HepG2 (cell line): ENCODE results near the gene SLC45A3. TPM values are rescaled to one million over a fixed set of nuclear protein-coding genes. Genes with fewer than 3 reads are reported as not detected.

ENCODE experiments used
- BATF2 ChIP-seq: sonication (generic); formaldehyde crosslinking; IDR thresholded peaks from 2 replicates; pipeline ENCODE4 v1.8.0; 2022; ENCODE audit warnings: mild to moderate bottlenecking, missing genetic modification reagents, moderate library complexity
- FUBP1 ChIP-seq: sonication (generic); formaldehyde crosslinking; IDR thresholded peaks from 2 replicates; pipeline ENCODE4 v1.5.1; 2020; ENCODE audit warnings: missing genetic modification reagents, mild to moderate bottlenecking, borderline replicate concordance
- KAT8 ChIP-seq: IDR thresholded peaks from 2 replicates; pipeline ENCODE4 v1.6.1; 2016; ENCODE audit warnings: missing genetic modification reagents, missing compliant biosample characterization
- NFIB ChIP-seq: sonication (generic); formaldehyde crosslinking; IDR thresholded peaks from 2 replicates; pipeline ENCODE4 v1.9.0; 2021; ENCODE audit warnings: missing genetic modification reagents, mild to moderate bottlenecking, borderline replicate concordance
- RERE ChIP-seq: IDR thresholded peaks from 2 replicates; pipeline ENCODE4 v1.6.1; 2016; ENCODE audit warnings: low read depth, missing genetic modification reagents, missing compliant biosample characterization
- ZNF343 ChIP-seq: sonication (generic); formaldehyde crosslinking; IDR thresholded peaks from 2 replicates; pipeline ENCODE4 v1.4.0; 2020; ENCODE audit warnings: mild to moderate bottlenecking, missing genetic modification reagents
- ZNF761 ChIP-seq: sonication (generic); formaldehyde crosslinking; conservative IDR thresholded peaks from 2 replicates; pipeline ENCODE4 v1.4.0; 2020; ENCODE audit warnings: mild to moderate bottlenecking, missing genetic modification reagents
- polyA plus RNA-seq, 8 experiments: library from polyadenylated mRNA; depleted of rRNA in 3 of 8; stranded (reverse) in 7 of 8; unstranded in 1 of 8; fragments of >200 nt; fragmentation: Illumina TruSeq in 4 of 8; extraction: Trizol in 4 of 8; gene quantifications; 2 replicates each; pipeline versions ENCODE4 v1.2.1 to v1.2.3, GENCODE V29; 2011 to 2016; ENCODE audit warnings: low read depth in 4 of 8, missing spikeins in 1 of 8, mixed read lengths in 1 of 8; ENCODE audit not compliant: insufficient read depth in 1 of 8
- total RNA-seq, 5 experiments: library from RNA; depleted of rRNA; stranded (reverse); fragments of >200 nt; fragmentation: Illumina TruSeq; extraction: Trizol; gene quantifications; 2 replicates each; pipeline ENCODE4 v1.2.3, GENCODE V29; 2016; ENCODE audit warnings: low read depth in 1 of 5

Gene SLC45A3
- total and polyA plus RNA-seq, 2 of the 13 experiments (the other 11 are each of a cell fraction or from before 2014, with no cell fraction given): 3.4 to 4.1 TPM

GRCh38 chr1:205631768-205632668, 48.3 kb downstream of the SLC45A3 start, which contains the start of gene ELK4 (continued):
- TF ChIP-seq RERE (CRISPR knock-in tag) (0 out of 2 replicates have a peak, but pooled peaks have one; percentile 41), FUBP1 (CRISPR knock-in tag) (no peak), KAT8 (CRISPR knock-in tag) (peak; percentile 92), NFIB (CRISPR knock-in tag) (no peak), ZNF343 (CRISPR knock-in tag) (no peak; the same call in 1 of the 2 replicates), BATF2 (CRISPR knock-in tag) (0 out of 2 replicates have a peak, but pooled peaks have one; percentile 49), ZNF761 (CRISPR knock-in tag) (no peak)
